Thyroid gland (tissue), 4 donors: ENCODE results near the gene PAEP. TPM values are rescaled to one million over a fixed set of nuclear protein-coding genes. Genes with fewer than 3 reads are reported as not detected.

Source experiments
- DNase-seq, 2 donors: peaks; one replicate each; pipeline ENCODE4 v3.0.0-alpha.2; 2019
- H3K27ac ChIP-seq, 3 donors: fragments of 200-600 bp; sonication (generic); 1 replicate in 2 of 3; 2 replicates in 1 of 3; pipeline ENCODE4 v1.5.1; 2016 to 2019; ENCODE audit warnings: mild to moderate bottlenecking in 1 of 3, moderate library complexity in 1 of 3
- H3K27me3 ChIP-seq: fragments of 200-600 bp; sonication (generic); one replicate; pipeline ENCODE4 v1.5.1; 2019
- H3K36me3 ChIP-seq, 2 donors: fragments of 200-600 bp; sonication (generic); one replicate each; pipeline ENCODE4 v1.5.1; 2016 to 2019
- H3K4me1 ChIP-seq, 2 donors: fragments of 200-600 bp; sonication (generic); one replicate each; pipeline ENCODE4 v1.5.1; 2017 to 2019
- H3K4me3 ChIP-seq, 3 donors: fragments of 200-600 bp; sonication (generic); replicated peaks in 1 of 3; 1 replicate in 2 of 3; 2 replicates in 1 of 3; pipeline ENCODE4 v1.5.1; 2016; ENCODE audit warnings: mild to moderate bottlenecking in 1 of 3
- H3K9me3 ChIP-seq: fragments of 200-600 bp; sonication (generic); one replicate; pipeline ENCODE4 v1.5.1; 2017
- CTCF ChIP-seq, 6 experiments: fragments of 200-600 bp in 3 of 6; fragments of 450-650 bp in 3 of 6; sonication (generic) in 3 of 6; IDR thresholded peaks; one replicate each; pipeline ENCODE4 v1.5.1; 2016 to 2019; ENCODE audit warnings: antibody characterized with exemption in 6 of 6, mild to moderate bottlenecking in 2 of 6, inconsistent platforms in 1 of 6, moderate library complexity in 1 of 6
- POLR2A ChIP-seq, 2 donors: fragments of 450-650 bp; IDR thresholded peaks; one replicate each; pipeline ENCODE4 v1.6.1; 2017; ENCODE audit warnings: antibody characterized with exemption in 2 of 2, mild to moderate bottlenecking in 2 of 2, moderate library complexity in 1 of 2
- WGBS, 2 donors: methylation state at CpG; one replicate each; pipeline ENCODE4 v1.1.5; 2017; 5-methylcytosine and 5-hydroxymethylcytosine counted together
- intact Hi-C: fragments of 100-400 bp; cut with DNase I; formaldehyde crosslinking; loops from one replicate; pipeline ENCODE4 v1.15.1; 2023
- total RNA-seq, 4 donors: library from RNA; depleted of rRNA; stranded (reverse); fragments of >200 nt; gene quantifications; one replicate each; pipeline ENCODE4 v1.2.3, GENCODE V29; 2016

The PAEP gene
- total RNA-seq, 4 donors from 2014 or later, result not detected

DNA sequence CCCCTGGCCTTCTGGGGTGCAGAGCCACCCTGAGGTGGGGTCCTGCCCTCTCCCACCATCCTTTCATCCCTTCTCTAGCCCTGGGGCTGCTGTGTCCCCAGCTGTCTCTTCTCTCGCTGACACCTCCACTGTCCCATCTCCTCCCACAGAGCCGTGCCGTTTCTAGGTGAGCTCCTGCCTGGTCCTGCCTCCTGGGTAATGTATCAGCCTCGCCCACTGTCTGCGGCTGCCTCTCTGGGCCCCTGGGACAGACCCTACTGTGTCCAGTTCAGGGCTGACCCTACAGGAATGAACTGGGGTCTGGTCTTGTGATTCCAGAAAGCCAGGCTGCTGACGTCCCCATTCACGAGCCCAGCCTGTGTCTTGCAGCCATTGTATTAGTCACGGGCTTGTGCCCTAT lies 4.1 kb downstream of the PAEP start:
- no peak for DNase-seq
- Histone ChIP-seq H3K4me3 (no peak overlapping the region), H3K36me3 (no peaks in the 10 kb centered on the region), H3K27ac (no peak overlapping the region), H3K9me3 (no peaks in the 10 kb centered on the region), H3K27me3 (no peaks in the 10 kb centered on the region), H3K4me1 (peaks cover 0 to 6% of the 10 kb centered on the region in 2 donors)
- WGBS, 2 donors, result 67 to 73% methylated on average over 8 of the region's 8 CpGs
- intact Hi-C loops, result no loop called here
- no peak for TF ChIP-seq CTCF (IDR thresholded peaks at IDR 0.05)
- no peak for TF ChIP-seq POLR2A (IDR thresholded peaks at IDR 0.05)

- 53 to 60% methylated on average over 10 of the region's 10 CpGs for WGBS, 2 donors
- Histone ChIP-seq H3K27me3 (no peaks in the 10 kb centered on the region), H3K4me3 (no peak overlapping the region), H3K4me1 (peaks cover 0 to 6% of the 10 kb centered on the region in 2 donors), H3K9me3 (no peaks in the 10 kb centered on the region), H3K36me3 (no peaks in the 10 kb centered on the region), H3K27ac (no peak overlapping the region)
- DNase-seq, result no peak
- intact Hi-C loops, result no loop called here
- no peak for TF ChIP-seq CTCF (IDR thresholded peaks at IDR 0.05)
Measured at GRCh38 chr9:135566552-135566951, 5.0 kb downstream of the PAEP start.

DNA sequence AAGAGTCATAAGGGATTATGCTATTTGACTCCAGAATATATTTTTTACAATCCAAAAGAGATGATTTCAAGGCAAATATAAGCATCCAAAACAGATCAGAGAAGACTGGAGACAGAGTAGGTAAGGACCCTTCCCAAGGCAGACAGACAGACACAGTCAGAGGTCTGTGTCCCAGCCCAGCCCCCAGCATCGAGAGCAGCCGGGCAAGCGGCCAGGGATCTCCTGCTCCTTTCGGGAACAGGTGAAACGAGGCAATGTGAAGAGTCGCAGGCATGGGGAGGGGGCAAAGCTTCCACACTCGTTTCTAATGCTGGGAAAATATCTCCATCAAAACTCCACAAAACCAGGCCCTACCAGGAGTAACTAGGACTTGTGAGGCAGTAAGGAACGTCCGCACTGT lies 5.8 kb downstream of the PAEP start:
- H3K27me3 ChIP-seq, result no peaks in the 10 kb centered on the region
- H3K9me3 ChIP-seq, result no peaks in the 10 kb centered on the region
- DNase-seq, result peak; percentile 52 to 69
- peaks cover 0 to 6% of the 10 kb centered on the region in 2 donors for H3K4me1 ChIP-seq
- no peak overlapping the region for H3K4me3 ChIP-seq
- intact Hi-C loops, result no loop called here
- H3K36me3 ChIP-seq, result no peaks in the 10 kb centered on the region
- H3K27ac ChIP-seq, result no peak overlapping the region
- TF ChIP-seq POLR2A (IDR thresholded peaks at IDR 0.05), result no peak
- no peak for TF ChIP-seq CTCF (IDR thresholded peaks at IDR 0.05)
- 36 to 37% methylated on average over 9 of the region's 9 CpGs for WGBS, 2 donors

- H3K9me3 ChIP-seq, result no peaks in the 10 kb centered on the region
- WGBS, 2 donors, result 91 to 95% methylated on average over 6 of the region's 6 CpGs
Measured at GRCh38 chr9:135568026-135568425, 6.5 kb downstream of the PAEP start.

GRCh38 chr9:135570456-135570855 lies 8.9 kb downstream of the PAEP start:
- H3K36me3 ChIP-seq, result no peaks in the 10 kb centered on the region
- peaks cover 0 to 16% of the 10 kb centered on the region in 2 donors for H3K4me1 ChIP-seq
- TF ChIP-seq CTCF (IDR thresholded peaks at IDR 0.05), result no peak
- no peak for TF ChIP-seq POLR2A (IDR thresholded peaks at IDR 0.05)
- no peak for DNase-seq
- intact Hi-C loops, result no loop called here
- no peaks in the 10 kb centered on the region for H3K9me3 ChIP-seq
- 60 to 64% methylated on average over 3 of the region's 3 CpGs for WGBS, 2 donors
- H3K4me3 ChIP-seq, result no peak overlapping the region
- H3K27ac ChIP-seq, result no peak overlapping the region
- no peaks in the 10 kb centered on the region for H3K27me3 ChIP-seq

More at GRCh38 chr9:135568026-135568425, 6.5 kb downstream of the PAEP start:
- H3K4me3 ChIP-seq, result no peak overlapping the region
- intact Hi-C loops, result no loop called here
- no peak for TF ChIP-seq CTCF (IDR thresholded peaks at IDR 0.05)
- TF ChIP-seq POLR2A (IDR thresholded peaks at IDR 0.05), result no peak
- no peak overlapping the region for H3K27ac ChIP-seq
- no peaks in the 10 kb centered on the region for H3K36me3 ChIP-seq
- H3K4me1 ChIP-seq, result peaks cover 0 to 6% of the 10 kb centered on the region in 2 donors
- no peaks in the 10 kb centered on the region for H3K27me3 ChIP-seq
- no peak for DNase-seq
